HL-60 (cell line): ENCODE results near the gene GPC5.

ENCODE experiments used
- DNase-seq, 2 experiments: peaks; one replicate each; pipeline ENCODE4 v3.0.0-alpha.2; 2010 to 2020; ENCODE audit warnings: low read depth in 1 of 2, low spot score in 1 of 2
- H3K27ac ChIP-seq: fragments of 250-450 bp; sonication (Bioruptor Pico); replicated peaks from 2 replicates; pipeline ENCODE4 v1.5.1; 2020; ENCODE audit warnings: mild to moderate bottlenecking, moderate library complexity
- H3K27me3 ChIP-seq: fragments of 250-450 bp; sonication (Bioruptor Pico); 2 replicates; pipeline ENCODE4 v1.5.1; 2021; ENCODE audit warnings: mild to moderate bottlenecking, moderate library complexity; ENCODE audit not compliant: insufficient read depth, poor library complexity, severe bottlenecking
- H3K4me3 ChIP-seq: replicated peaks from 2 replicates; pipeline ENCODE4 v1.5.1; 2011; ENCODE audit warnings: mild to moderate bottlenecking, control low read depth, low read length; ENCODE audit not compliant: insufficient read depth
- GABPA ChIP-seq: IDR thresholded peaks from 2 replicates; pipeline ENCODE4 v1.6.1; 2012; ENCODE audit warnings: low read depth
- POLR2AphosphoS5 ChIP-seq: IDR thresholded peaks from 2 replicates; pipeline ENCODE4 v1.6.1; 2012; ENCODE audit warnings: low read depth
- SPI1 ChIP-seq: IDR thresholded peaks from 2 replicates; pipeline ENCODE4 v1.6.1; 2012; ENCODE audit warnings: low read depth, mild to moderate bottlenecking, borderline replicate concordance
- TF ChIP-seq, protein P1 (sequence below): IDR thresholded peaks from one replicate; pipeline ENCODE4 v1.5.1; 2011; ENCODE audit warnings: low read length, control low read depth, inconsistent platforms; ENCODE audit not compliant: insufficient read depth
- TF ChIP-seq, protein P2 (sequence below): IDR thresholded peaks from 2 replicates; pipeline ENCODE4 v1.6.1; 2012; ENCODE audit warnings: low read depth; ENCODE audit not compliant: insufficient replicate concordance

GPC5 gene

DNA sequence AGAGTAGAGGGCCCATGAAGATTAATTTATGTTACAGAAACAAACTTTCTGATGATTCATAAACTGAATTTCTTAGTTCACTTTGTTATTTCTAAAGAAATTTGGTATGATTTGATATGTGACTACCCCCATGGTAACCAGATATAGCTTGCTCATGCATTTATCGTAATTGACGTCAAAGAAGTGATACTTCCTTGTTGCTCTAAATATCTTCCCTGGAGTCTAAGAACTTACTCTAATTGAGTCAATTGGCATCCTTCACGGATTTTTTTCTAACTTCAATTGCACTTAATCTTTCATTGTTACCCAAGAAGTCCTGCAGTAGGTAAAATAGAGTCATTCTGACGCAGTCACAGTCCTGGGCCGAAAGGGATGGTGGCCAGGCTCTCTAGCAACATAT is 240.9 kb downstream of the GPC5 start:
- no peak for DNase-seq
- TF ChIP-seq SPI1 (no peak), POLR2AphosphoS5 (no peak), GABPA (no peak)
- TF ChIP-seq, protein P1, sequence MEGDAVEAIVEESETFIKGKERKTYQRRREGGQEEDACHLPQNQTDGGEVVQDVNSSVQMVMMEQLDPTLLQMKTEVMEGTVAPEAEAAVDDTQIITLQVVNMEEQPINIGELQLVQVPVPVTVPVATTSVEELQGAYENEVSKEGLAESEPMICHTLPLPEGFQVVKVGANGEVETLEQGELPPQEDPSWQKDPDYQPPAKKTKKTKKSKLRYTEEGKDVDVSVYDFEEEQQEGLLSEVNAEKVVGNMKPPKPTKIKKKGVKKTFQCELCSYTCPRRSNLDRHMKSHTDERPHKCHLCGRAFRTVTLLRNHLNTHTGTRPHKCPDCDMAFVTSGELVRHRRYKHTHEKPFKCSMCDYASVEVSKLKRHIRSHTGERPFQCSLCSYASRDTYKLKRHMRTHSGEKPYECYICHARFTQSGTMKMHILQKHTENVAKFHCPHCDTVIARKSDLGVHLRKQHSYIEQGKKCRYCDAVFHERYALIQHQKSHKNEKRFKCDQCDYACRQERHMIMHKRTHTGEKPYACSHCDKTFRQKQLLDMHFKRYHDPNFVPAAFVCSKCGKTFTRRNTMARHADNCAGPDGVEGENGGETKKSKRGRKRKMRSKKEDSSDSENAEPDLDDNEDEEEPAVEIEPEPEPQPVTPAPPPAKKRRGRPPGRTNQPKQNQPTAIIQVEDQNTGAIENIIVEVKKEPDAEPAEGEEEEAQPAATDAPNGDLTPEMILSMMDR, result no peak
- TF ChIP-seq, protein P2, sequence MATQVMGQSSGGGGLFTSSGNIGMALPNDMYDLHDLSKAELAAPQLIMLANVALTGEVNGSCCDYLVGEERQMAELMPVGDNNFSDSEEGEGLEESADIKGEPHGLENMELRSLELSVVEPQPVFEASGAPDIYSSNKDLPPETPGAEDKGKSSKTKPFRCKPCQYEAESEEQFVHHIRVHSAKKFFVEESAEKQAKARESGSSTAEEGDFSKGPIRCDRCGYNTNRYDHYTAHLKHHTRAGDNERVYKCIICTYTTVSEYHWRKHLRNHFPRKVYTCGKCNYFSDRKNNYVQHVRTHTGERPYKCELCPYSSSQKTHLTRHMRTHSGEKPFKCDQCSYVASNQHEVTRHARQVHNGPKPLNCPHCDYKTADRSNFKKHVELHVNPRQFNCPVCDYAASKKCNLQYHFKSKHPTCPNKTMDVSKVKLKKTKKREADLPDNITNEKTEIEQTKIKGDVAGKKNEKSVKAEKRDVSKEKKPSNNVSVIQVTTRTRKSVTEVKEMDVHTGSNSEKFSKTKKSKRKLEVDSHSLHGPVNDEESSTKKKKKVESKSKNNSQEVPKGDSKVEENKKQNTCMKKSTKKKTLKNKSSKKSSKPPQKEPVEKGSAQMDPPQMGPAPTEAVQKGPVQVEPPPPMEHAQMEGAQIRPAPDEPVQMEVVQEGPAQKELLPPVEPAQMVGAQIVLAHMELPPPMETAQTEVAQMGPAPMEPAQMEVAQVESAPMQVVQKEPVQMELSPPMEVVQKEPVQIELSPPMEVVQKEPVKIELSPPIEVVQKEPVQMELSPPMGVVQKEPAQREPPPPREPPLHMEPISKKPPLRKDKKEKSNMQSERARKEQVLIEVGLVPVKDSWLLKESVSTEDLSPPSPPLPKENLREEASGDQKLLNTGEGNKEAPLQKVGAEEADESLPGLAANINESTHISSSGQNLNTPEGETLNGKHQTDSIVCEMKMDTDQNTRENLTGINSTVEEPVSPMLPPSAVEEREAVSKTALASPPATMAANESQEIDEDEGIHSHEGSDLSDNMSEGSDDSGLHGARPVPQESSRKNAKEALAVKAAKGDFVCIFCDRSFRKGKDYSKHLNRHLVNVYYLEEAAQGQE, result no peak
- Histone ChIP-seq H3K27ac (no peak overlapping the region), H3K4me3 (no peak overlapping the region), H3K27me3 (no peaks in the 10 kb centered on the region)

GRCh38 chr13:91643394-91643793 is 245.0 kb downstream of the GPC5 start:
- no peak for DNase-seq
- Histone ChIP-seq H3K27ac (no peak overlapping the region), H3K27me3 (no peaks in the 10 kb centered on the region), H3K4me3 (no peak overlapping the region)
- TF ChIP-seq SPI1, result no peak
- TF ChIP-seq, protein P1, result no peak
- TF ChIP-seq, protein P2, result no peak
- TF ChIP-seq GABPA, result no peak
- TF ChIP-seq POLR2AphosphoS5, result no peak

DNA sequence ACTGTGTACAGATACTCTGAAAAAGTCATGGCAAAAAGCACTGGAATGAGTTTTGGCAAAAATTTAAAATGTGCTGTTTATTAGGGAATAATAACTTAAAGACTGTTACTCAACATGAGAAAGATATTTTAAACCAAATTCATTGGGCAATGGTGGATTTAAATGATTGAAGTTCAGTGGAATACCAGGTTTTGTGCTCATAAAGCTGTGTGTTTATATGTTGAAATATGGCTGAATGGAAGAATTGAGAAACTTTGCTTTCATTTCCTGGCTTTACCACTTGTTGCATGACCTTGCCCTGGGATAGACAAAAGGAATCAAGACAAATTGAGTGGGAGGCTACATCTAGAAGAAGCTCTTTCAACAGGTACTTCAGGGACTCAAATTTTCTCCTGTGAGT is 246.4 kb downstream of the GPC5 start:
- Histone ChIP-seq H3K27me3 (no peaks in the 10 kb centered on the region), H3K27ac (no peak overlapping the region), H3K4me3 (no peak overlapping the region)
- no peak for TF ChIP-seq SPI1
- no peak for TF ChIP-seq GABPA
- TF ChIP-seq, protein P1, result no peak
- TF ChIP-seq, protein P2, result no peak
- TF ChIP-seq POLR2AphosphoS5, result no peak
- no peak for DNase-seq
